B cell (primary cell): ENCODE measurements around the gene PRKN.

Source experiments
- CTCF ChIP-seq: fragments of 200-600 bp; IDR thresholded peaks from one replicate; pipeline ENCODE4 v1.8.0; 2022; ENCODE audit warnings: antibody characterized with exemption, mild to moderate bottlenecking
- EZH2 ChIP-seq: IDR thresholded peaks from 2 replicates; pipeline ENCODE4 v1.6.1; 2012; ENCODE audit warnings: borderline replicate concordance, low read depth, mild to moderate bottlenecking, moderate library complexity, low read length; ENCODE audit not compliant: insufficient read depth, poor library complexity, severe bottlenecking

GRCh38 chr6:162705736-162706135 is 21.8 kb downstream of the PRKN start:
- TF ChIP-seq CTCF (no peak), EZH2 (no peak)
